ENCODE data around the gene CLSTN2.
"Not testable (repeated sequence)": the region's sequence is repeated elsewhere in the genome, so short reads cannot be mapped to it uniquely, and the experiment has no call there.

Gene CLSTN2

DNA sequence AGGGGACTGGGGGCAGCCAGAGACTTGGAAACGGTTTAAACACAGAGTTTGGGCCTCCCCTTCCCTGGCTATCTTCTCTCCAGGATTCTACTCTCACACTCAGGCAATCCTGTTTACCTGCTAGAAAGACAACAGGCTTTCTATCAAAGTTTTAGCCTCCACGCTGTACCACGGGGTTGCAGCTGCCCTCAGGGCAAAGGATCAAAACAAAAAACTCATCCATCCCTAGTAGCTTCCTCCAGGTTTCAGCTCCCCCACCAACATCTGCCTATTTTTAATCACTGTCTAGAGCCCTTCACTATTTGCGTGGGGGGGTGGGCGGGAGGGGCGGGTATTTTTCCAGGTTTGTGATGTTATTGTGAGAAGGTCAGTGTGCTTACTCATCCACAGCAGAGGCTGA, 456.1 kb downstream of the CLSTN2 start:
- no peak for DNase-seq

DNA sequence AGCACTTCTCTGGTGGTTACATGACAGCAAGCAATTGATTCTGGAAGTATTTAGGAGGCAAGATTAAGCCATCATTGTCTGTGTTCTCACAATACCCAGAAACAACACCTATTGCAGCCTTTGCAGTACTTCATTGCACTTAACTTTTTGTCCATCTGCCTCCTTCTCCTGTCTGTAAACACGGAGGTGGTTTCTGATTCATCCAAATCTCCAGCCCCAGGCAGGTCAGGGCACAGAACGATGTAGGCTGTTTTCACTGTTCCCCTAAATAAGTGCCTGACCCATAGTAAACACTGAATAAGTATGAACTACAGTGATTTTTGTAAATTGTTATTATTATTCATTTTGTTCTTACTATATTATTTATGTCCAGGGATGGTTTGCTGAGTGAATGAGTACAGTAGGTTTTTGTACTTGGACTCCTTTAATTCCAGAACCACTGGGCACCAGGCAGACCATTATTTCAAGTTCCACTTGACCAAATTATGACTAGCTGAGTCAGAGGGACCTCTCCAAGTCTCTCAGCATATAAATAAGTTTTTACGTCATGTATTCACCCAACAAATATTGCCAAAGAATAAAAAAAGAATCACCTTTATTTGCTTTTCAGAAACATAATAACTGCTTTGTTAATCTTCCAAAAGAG, 459.6 kb downstream of the CLSTN2 start:
- no peak for DNase-seq

GRCh38 chr3:140395134-140396075, 460.4 kb downstream of the CLSTN2 start:
- DNase-seq: no peak

- DNase-seq: no peak
These were observed 461.1 kb downstream of the CLSTN2 start for GRCh38 chr3:140396110-140396509.

DNA sequence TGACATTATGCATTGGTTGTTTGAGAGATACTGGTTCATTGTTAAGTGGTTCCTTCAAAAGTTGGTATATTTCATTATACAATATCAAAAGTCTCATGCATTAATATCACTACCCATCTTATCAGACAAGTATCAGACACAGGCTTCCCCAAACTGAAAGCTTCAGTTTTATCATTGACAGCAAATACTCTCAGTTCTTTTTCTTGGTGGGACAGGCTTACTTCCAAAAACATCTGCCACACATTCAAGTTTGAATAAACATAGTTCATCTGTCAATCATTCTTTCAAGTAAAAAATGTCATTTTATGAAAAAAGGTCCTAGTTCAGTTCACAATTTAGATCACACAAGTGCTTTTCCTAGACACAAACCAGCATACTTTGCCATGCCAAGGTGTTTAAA, 462.9 kb downstream of the CLSTN2 start:
- DNase-seq: no peak

DNA sequence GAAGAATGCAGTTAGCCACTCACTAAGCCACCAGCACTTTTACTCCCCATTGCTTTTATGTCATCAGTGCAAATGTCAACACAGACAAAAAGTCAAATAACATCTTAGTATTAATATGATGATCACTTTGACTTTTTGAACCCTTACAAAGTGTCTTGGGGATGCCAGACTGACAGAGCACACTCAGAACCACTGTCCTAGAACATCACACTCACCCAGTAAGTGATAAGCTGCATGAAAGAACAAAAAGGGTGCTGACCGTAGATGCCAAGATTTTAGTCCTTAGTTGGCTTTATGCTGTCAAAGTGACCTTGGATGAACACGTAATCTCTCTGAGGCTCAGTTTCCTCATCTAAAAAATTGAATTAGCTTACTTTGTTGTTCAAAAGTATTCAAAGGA, 463.4 kb downstream of the CLSTN2 start:
- no peak for DNase-seq

DNA sequence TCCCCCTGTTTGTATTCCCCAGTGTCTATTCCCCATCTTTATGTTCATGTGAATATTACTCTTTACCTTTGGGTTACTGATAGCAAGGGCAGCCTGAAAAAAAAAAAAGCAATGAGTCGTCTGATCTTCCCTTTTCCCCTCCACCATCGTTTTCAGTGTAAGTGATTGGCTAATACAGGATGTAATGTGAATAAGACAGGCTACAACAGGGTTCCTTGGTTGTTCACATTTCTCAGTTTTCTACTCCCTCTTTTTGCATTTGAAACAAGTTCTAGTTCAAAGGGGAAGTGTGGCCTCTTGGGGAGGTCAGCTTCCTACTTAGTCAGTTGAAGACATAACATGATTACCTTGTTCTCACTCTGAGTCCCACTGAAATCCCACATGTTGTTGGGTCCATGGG, 464.9 kb downstream of the CLSTN2 start:
- DNase-seq: no peak

GRCh38 chr3:140403079-140403478, 468.1 kb downstream of the CLSTN2 start:
- no peak for DNase-seq

DNA sequence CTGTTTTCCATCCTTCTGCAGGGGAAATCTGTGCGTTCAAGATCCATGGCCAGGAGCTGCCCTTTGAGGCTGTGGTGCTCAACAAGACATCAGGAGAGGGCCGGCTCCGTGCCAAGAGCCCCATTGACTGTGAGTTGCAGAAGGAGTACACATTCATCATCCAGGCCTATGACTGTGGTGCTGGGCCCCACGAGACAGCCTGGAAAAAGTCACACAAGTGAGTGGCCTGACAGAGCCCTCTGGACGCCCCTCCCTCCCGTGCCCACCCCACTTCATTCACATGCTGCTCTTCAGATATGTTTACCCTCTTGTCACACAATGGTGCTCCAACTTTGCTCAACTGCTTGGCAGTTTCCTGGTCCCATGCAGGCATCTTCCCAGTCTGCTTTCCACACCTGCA, 468.6 kb downstream of the CLSTN2 start:
- DNase-seq: no peak

DNA sequence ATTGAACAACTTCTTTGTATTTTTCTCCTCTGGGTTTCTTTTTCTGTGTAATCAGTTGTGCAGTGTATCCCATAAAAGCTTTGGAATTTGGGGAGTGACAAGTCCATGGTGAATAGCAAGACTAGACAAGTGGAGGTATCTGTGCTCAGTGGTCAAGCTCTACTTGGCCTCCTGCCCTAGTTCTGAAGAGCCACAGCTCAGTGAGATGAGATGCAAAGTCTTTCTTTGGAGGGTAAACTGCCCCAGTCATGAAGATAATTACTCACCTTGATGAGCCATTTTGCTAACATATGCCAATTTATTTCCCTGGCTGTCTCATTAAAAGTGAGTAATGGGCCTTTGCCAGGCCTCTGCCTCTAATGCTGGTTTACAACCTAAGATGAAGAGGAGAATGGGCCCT, 471.7 kb downstream of the CLSTN2 start:
- DNase-seq: no peak

GRCh38 chr3:140408252-140408651, 473.3 kb downstream of the CLSTN2 start:
- DNase-seq: no peak

GRCh38 chr3:140416666-140417065, 481.7 kb downstream of the CLSTN2 start:
- DNase-seq: no peak

GRCh38 chr3:140420621-140421357, 485.8 kb downstream of the CLSTN2 start:
- no peak for DNase-seq

GRCh38 chr3:140421884-140422283, 486.9 kb downstream of the CLSTN2 start:
- no peak for DNase-seq

- DNase-seq: no peak
These were observed 488.2 kb downstream of the CLSTN2 start for GRCh38 chr3:140423146-140423545.

DNA sequence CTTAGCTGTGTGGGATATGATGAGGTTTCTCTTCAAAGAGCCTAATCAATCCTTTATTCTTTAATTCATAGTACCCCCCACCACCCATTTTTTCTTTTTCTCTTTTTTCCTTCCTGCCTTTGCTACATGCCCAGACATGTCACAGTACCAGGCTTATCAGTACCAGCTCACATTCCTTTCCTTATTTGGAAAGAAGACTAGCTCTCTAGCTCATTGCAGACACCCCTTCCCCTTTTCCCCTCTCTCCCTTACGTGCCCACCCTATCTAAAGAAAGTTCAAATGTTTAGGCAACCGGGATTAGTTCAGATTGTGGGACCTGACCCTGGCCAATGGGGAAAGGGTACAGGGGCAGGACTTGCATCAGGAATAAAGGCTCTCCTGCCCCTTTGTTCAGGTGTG, 488.6 kb downstream of the CLSTN2 start:
- DNase-seq: not testable (repeated sequence)

GRCh38 chr3:140424211-140424610, 489.2 kb downstream of the CLSTN2 start:
- DNase-seq: no peak

DNA sequence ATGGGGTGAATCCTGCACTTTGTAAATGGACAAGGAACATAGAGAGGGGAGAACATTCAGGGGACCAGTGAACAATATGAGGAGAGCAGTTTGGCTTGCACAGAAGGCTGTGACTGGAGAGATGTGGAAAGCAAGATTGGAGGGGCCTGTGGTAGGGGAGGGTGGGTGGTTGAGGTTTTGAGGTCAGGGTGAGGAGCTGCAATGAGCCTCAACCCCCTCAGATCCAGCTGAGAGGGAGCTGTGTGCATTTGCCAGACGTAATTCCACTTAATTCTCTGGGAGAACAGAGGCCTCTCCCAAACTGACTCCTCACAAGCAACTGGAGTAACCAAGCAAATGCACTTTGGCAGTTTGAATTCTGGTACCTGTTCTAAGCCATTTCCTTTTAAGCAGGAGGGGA, 489.7 kb downstream of the CLSTN2 start:
- no peak for DNase-seq

DNA sequence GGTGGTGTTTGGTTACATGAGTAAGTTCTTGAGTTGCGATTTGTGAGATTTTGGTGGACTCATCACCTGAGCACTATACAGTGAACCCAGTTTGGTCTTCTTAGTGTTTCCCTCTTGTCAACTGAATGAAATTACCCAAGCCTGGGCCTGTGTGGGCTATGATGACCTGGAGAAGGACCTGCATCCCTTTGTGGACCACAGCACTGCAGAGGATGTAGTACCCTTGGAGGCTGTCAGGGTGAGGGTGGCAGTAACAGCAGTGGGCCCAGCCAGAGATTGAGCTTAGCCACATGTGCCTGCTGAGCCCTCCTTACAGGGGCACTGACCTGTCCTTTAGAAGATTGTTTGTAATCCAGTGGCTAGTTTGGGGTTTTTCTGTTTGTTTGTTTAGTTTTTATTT, 492.8 kb downstream of the CLSTN2 start:
- DNase-seq: no peak

- no peak for DNase-seq
These were observed 493.4 kb downstream of the CLSTN2 start for GRCh38 chr3:140428380-140428779.

DNA sequence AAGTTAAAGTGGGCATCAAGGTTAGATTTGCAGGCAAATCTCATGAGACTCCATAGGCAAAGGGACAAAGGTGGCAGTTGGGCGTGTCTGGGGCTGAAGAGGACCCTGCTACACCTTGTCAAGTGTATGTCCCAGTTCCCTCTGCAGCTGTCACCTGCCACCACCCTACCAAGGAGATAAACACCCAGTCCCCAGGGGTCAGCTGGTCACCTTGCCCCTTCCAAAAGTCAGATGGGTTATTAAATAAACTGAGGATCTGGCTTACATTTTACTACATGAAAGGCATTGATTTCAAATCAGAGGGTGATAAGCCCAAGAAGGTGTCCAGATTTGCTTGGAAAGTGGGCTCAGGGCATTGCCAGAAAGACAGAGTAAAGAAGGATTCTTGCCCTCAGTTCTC, 494.8 kb downstream of the CLSTN2 start:
- DNase-seq: no peak

- DNase-seq: no peak
These were observed 495.5 kb downstream of the CLSTN2 start for GRCh38 chr3:140430494-140430893.

DNA sequence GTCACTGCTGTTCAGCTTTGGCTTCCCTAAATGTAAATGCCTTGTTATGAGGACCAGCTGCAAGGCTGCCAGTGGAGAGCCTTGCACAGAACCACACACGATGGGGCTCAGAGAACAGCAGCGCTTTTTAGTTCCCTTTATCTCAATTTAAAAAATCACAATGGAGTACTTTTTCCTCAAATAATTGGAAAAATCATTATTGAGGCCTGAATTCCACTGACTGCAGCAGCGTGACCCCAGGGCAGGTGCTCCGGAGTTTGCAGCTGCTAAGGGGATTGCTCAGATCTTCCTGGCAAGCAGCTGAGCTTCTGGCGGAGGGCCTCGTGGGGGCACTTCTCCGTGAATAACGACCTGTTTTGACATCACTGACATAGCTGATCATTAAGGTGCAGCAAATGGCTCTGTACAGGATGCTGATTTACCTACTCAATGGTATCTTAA, 497.3 kb downstream of the CLSTN2 start:
- DNase-seq: no peak

DNA sequence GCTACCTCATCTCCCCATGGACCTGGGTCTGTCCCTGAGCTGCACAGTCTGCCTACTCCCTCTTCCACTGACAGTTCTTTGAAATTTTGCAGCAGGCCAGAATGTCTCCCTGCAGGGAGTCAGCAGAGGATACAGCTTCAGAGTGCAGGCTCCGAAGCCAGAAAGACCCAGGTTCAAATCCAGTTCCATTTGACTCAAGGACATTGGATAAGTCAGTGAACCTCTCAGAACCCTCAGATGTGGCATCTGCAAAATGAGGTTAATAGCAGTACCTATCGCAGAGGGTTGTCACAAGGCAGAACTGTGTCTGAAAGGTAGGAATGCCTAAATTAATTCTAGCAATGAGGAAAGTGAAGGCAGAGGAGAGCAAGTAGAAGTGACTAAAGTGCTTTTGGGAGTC, 498.4 kb downstream of the CLSTN2 start:
- no peak for DNase-seq

Measured in 8988T (cell line).